GM12873 (cell line): ENCODE data around the gene MSI2.

Experiments
- CTCF ChIP-seq: IDR thresholded peaks from 2 replicates; pipeline ENCODE4 v1.5.1; 2012; ENCODE audit warnings: low read depth, mild to moderate bottlenecking, moderate library complexity, low read length, control low read depth; ENCODE audit not compliant: insufficient read depth; ENCODE audit errors: missing control alignments

MSI2 gene

GRCh38 chr17:57609878-57610270 lies 353.6 kb downstream of the MSI2 start:
- TF ChIP-seq CTCF, result no peak

GRCh38 chr17:57612202-57613071 lies 356.1 kb downstream of the MSI2 start:
- no peak for TF ChIP-seq CTCF

- no peak for TF ChIP-seq CTCF
Observed at GRCh38 chr17:57614742-57615141, 358.4 kb downstream of the MSI2 start.

GRCh38 chr17:57615836-57616757 lies 359.8 kb downstream of the MSI2 start:
- no peak for TF ChIP-seq CTCF

GRCh38 chr17:57617218-57617617 lies 360.9 kb downstream of the MSI2 start:
- no peak for TF ChIP-seq CTCF

GRCh38 chr17:57619061-57619937 lies 363.0 kb downstream of the MSI2 start:
- TF ChIP-seq CTCF, result no peak
